KBM-7 (cell line): Measurements from ENCODE around the gene MITF.

Experiments used
- DNase-seq: peaks from one replicate; pipeline ENCODE4 v3.0.0-alpha.2; 2015
- in situ Hi-C: fragments of 300-500 bp; cut with MboI; formaldehyde crosslinking; loops from 2 replicates; pipeline ENCODE4 v1.14.3; 2020; ENCODE audit warnings: low sequenced_read_pairs, low pct_unique_long_range_greater_than_20kb, mixed read lengths

MITF gene

GRCh38 chr3:69972672-69973071 lies 233.4 kb downstream of the MITF start:
- in situ Hi-C loops, result no loop called here
- no peak for DNase-seq

- in situ Hi-C loops, result no loop called here
- no peak for DNase-seq
Measured at GRCh38 chr3:69976021-69976420, 236.8 kb downstream of the MITF start.

- no peak for DNase-seq
- in situ Hi-C loops, result no loop called here
Measured at GRCh38 chr3:69983546-69984265, 244.4 kb downstream of the MITF start.

GRCh38 chr3:69985266-69985665 lies 246.0 kb downstream of the MITF start:
- in situ Hi-C loops, result no loop called here
- no peak for DNase-seq

- in situ Hi-C loops, result no loop called here
Measured at GRCh38 chr3:69986419-69986818, 247.2 kb downstream of the MITF start.

GRCh38 chr3:69987833-69988232 lies 248.6 kb downstream of the MITF start:
- in situ Hi-C loops, result no loop called here

More at GRCh38 chr3:69986419-69986818, 247.2 kb downstream of the MITF start:
- no peak for DNase-seq

GRCh38 chr3:69993757-69994156 lies 254.5 kb downstream of the MITF start:
- in situ Hi-C loops, result no loop called here

More at GRCh38 chr3:69987833-69988232, 248.6 kb downstream of the MITF start:
- no peak for DNase-seq

GRCh38 chr3:69994919-69995318 lies 255.7 kb downstream of the MITF start:
- DNase-seq, result no peak
- in situ Hi-C loops, result no loop called here

More at GRCh38 chr3:69993757-69994156, 254.5 kb downstream of the MITF start:
- no peak for DNase-seq

GRCh38 chr3:69997631-69998307 lies 258.5 kb downstream of the MITF start:
- in situ Hi-C loops, result no loop called here
- DNase-seq, result no peak

GRCh38 chr3:69998759-69999139 lies 259.5 kb downstream of the MITF start:
- in situ Hi-C loops, result no loop called here
- no peak for DNase-seq

GRCh38 chr3:69999140-70000027 lies 260.1 kb downstream of the MITF start, which contains the start of gene SAMMSON:
Gene SAMMSON, plus strand, starts transcription at chr3:69999733.
- in situ Hi-C loops, result no loop called here
- DNase-seq, result no peak

GRCh38 chr3:70000028-70000410 lies 260.8 kb downstream of the MITF start:
- in situ Hi-C loops, result no loop called here
- no peak for DNase-seq

GRCh38 chr3:70000563-70001081 lies 261.4 kb downstream of the MITF start:
- in situ Hi-C loops, result no loop called here
- no peak for DNase-seq

- no peak for DNase-seq
- in situ Hi-C loops, result no loop called here
Measured at GRCh38 chr3:70003119-70003518, 263.9 kb downstream of the MITF start.

GRCh38 chr3:70006089-70006488 lies 266.8 kb downstream of the MITF start:
- no peak for DNase-seq
- in situ Hi-C loops, result no loop called here

- DNase-seq, result no peak
- in situ Hi-C loops, result no loop called here
Measured at GRCh38 chr3:70010346-70010745, 271.1 kb downstream of the MITF start.

- no peak for DNase-seq
- in situ Hi-C loops, result no loop called here
Measured at GRCh38 chr3:70011582-70011981, 272.3 kb downstream of the MITF start.
